Measurements from ENCODE around the gene SYT2.

DNA sequence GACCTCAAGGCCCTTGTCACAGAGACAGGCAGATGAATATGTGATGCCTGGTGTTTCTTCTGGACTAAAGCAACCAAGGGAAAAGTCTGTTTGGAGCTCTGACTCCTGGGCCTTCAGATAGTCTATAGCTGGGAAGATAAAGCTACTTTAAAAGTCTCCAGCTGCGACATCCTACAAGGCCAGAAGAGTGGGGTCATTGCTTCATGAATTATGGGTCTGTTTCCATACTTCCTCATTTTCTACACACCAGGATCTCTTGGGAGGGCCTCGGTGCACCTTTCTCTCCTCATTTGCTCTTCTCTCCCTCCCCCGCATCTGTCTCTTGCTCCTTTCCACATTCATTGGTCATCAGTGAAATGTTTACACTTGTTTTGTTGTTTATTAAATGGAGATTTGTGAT lies 44.8 kb downstream of the SYT2 start:
- TF ChIP-seq, protein P1, sequence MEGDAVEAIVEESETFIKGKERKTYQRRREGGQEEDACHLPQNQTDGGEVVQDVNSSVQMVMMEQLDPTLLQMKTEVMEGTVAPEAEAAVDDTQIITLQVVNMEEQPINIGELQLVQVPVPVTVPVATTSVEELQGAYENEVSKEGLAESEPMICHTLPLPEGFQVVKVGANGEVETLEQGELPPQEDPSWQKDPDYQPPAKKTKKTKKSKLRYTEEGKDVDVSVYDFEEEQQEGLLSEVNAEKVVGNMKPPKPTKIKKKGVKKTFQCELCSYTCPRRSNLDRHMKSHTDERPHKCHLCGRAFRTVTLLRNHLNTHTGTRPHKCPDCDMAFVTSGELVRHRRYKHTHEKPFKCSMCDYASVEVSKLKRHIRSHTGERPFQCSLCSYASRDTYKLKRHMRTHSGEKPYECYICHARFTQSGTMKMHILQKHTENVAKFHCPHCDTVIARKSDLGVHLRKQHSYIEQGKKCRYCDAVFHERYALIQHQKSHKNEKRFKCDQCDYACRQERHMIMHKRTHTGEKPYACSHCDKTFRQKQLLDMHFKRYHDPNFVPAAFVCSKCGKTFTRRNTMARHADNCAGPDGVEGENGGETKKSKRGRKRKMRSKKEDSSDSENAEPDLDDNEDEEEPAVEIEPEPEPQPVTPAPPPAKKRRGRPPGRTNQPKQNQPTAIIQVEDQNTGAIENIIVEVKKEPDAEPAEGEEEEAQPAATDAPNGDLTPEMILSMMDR (IDR thresholded peaks at IDR 0.05), result no peak
- no peak for TF ChIP-seq POLR2A (IDR thresholded peaks at IDR 0.05)
